ENCODE data around the gene NOL4L. TPM values are rescaled to one million over a fixed set of nuclear protein-coding genes. Genes with fewer than 3 reads are reported as not detected.
"Not testable (repeated sequence)": the region's sequence is repeated elsewhere in the genome, so short reads cannot be mapped to it uniquely, and the experiment has no call there.

NOL4L gene
- total RNA-seq, 1 donor from 2014 or later, result 30.5 TPM

GRCh38 chr20:32466739-32467505 lies 118.2 kb downstream of the NOL4L start:
- H3K4me3 Mint-ChIP-seq (ENCODE audit: unreplicated experiment), result no peak overlapping the region
- no peaks in the 10 kb centered on the region for H3K9me3 Mint-ChIP-seq (ENCODE audit: unreplicated experiment)
- H3K27me3 Mint-ChIP-seq (ENCODE audit: unreplicated experiment), result no peaks in the 10 kb centered on the region
- peaks cover 41% of the 10 kb centered on the region for H3K4me1 Mint-ChIP-seq (ENCODE audit: unreplicated experiment)
- DNase-seq (ENCODE audit: extremely low spot score, unreplicated experiment), result no peak
- no peak for TF ChIP-seq CTCF (IDR thresholded peaks at IDR 0.05)
- H3K27ac Mint-ChIP-seq (ENCODE audit: unreplicated experiment), result peak overlapping the region; percentile 65
- H3K36me3 Mint-ChIP-seq (ENCODE audit: unreplicated experiment), result peaks cover 3% of the 10 kb centered on the region

- not testable (repeated sequence) for H3K4me3 Mint-ChIP-seq (ENCODE audit: unreplicated experiment); H3K9me3 Mint-ChIP-seq (ENCODE audit: unreplicated experiment); H3K36me3 Mint-ChIP-seq (ENCODE audit: unreplicated experiment); DNase-seq (ENCODE audit: extremely low spot score, unreplicated experiment); H3K27me3 Mint-ChIP-seq (ENCODE audit: unreplicated experiment)
- peaks cover 39% of the 10 kb centered on the region for H3K4me1 Mint-ChIP-seq (ENCODE audit: unreplicated experiment)
- peak overlapping the region; percentile 77 for H3K27ac Mint-ChIP-seq (ENCODE audit: unreplicated experiment)
Measured at GRCh38 chr20:32465901-32466675, 119.0 kb downstream of the NOL4L start.

- Mint-ChIP-seq H3K4me1 (ENCODE audit: unreplicated experiment) (peaks cover 35% of the 10 kb centered on the region), H3K4me3 (ENCODE audit: unreplicated experiment) (no peak overlapping the region), H3K9me3 (ENCODE audit: unreplicated experiment) (no peaks in the 10 kb centered on the region), H3K27me3 (ENCODE audit: unreplicated experiment) (no peaks in the 10 kb centered on the region), H3K27ac (ENCODE audit: unreplicated experiment) (peak overlapping the region; percentile 77), H3K36me3 (ENCODE audit: unreplicated experiment) (peaks cover 5% of the 10 kb centered on the region)
- DNase-seq (ENCODE audit: extremely low spot score, unreplicated experiment), result no peak
- no peak for TF ChIP-seq CTCF (IDR thresholded peaks at IDR 0.05)
Measured at GRCh38 chr20:32465092-32465900, 119.8 kb downstream of the NOL4L start.

GRCh38 chr20:32464401-32465091 lies 120.6 kb downstream of the NOL4L start:
- no peaks in the 10 kb centered on the region for H3K9me3 Mint-ChIP-seq (ENCODE audit: unreplicated experiment)
- DNase-seq (ENCODE audit: extremely low spot score, unreplicated experiment), result no peak
- peaks cover 2% of the 10 kb centered on the region for H3K36me3 Mint-ChIP-seq (ENCODE audit: unreplicated experiment)
- H3K27ac Mint-ChIP-seq (ENCODE audit: unreplicated experiment), result no peak overlapping the region
- no peak for TF ChIP-seq CTCF (IDR thresholded peaks at IDR 0.05)
- peaks cover 28% of the 10 kb centered on the region for H3K4me1 Mint-ChIP-seq (ENCODE audit: unreplicated experiment)
- no peaks in the 10 kb centered on the region for H3K27me3 Mint-ChIP-seq (ENCODE audit: unreplicated experiment)
- H3K4me3 Mint-ChIP-seq (ENCODE audit: unreplicated experiment), result no peak overlapping the region
